Panc1 (cell line): ENCODE results near the gene ADAM12. TPM values are rescaled to one million over a fixed set of nuclear protein-coding genes. Genes with fewer than 3 reads are reported as not detected.

ENCODE experiments used
- ATAC-seq: fragments of 200-7000 bp; cut with Tn5 transposase; 2 replicates; pipeline ENCODE4 v1.9.1; 2020; ENCODE audit warnings: mild to moderate bottlenecking, moderate library complexity
- BruUV-seq: library from RNA; stranded (reverse); fragments of 400-500 nt; replicated peaks from 2 replicates; lab custom pipeline; 2021; lab: Mats Ljungman, UMichigan
- CTCF ChIA-PET: fragments of 300-600 bp; sonication (Branson Sonifier 250); formaldehyde crosslinking; loops from one replicate; lab custom pipeline; 2022; ENCODE audit warnings: antibody characterized with exemption; lab: Charles Lee
- POLR2A ChIA-PET: fragments of 300-600 bp; sonication (Branson Sonifier 250); formaldehyde crosslinking; loops from one replicate; lab custom pipeline; 2022; ENCODE audit warnings: antibody characterized with exemption; lab: Charles Lee
- DNase-seq: peaks from one replicate; pipeline ENCODE4 v3.0.0-alpha.2; 2010; ENCODE audit warnings: low read depth, low spot score
- H3K27ac ChIP-seq: 2 replicates; pipeline ENCODE4 v1.5.1; 2011; ENCODE audit warnings: mild to moderate bottlenecking, low read length, inconsistent platforms
- H3K27me3 ChIP-seq: fragments of 200-500 bp; sonication (Bioruptor generic); 2 replicates; pipeline ENCODE4 v1.6.0; 2014; ENCODE audit warnings: low read length, inconsistent platforms; ENCODE audit not compliant: control insufficient read depth, insufficient read depth
- H3K36me3 ChIP-seq: fragments of 200-500 bp; sonication (Bioruptor generic); 2 replicates; pipeline ENCODE4 v1.5.1; 2014; ENCODE audit warnings: inconsistent platforms, mild to moderate bottlenecking, low read length, moderate library complexity; ENCODE audit not compliant: control insufficient read depth, insufficient read depth
- H3K4me1 ChIP-seq: 2 replicates; pipeline ENCODE4 v1.5.1; 2011; ENCODE audit warnings: inconsistent platforms, mild to moderate bottlenecking, low read length, moderate library complexity; ENCODE audit not compliant: control insufficient read depth, insufficient read depth
- H3K4me3 ChIP-seq, 2 experiments: 2 replicates each; pipeline ENCODE4 v1.5.1; 2011 to 2012; ENCODE audit warnings: low read depth in 2 of 2, low read length in 2 of 2, mild to moderate bottlenecking in 2 of 2, inconsistent platforms in 1 of 2, moderate library complexity in 1 of 2
- H3K9me3 ChIP-seq: fragments of 200-500 bp; sonication (Bioruptor generic); 2 replicates; pipeline ENCODE4 v1.5.1; 2014; ENCODE audit warnings: low read depth, mild to moderate bottlenecking, inconsistent platforms, low read length, moderate library complexity; ENCODE audit not compliant: control insufficient read depth, insufficient read depth
- CTCF ChIP-seq: fragments of 450-650 bp; IDR thresholded peaks from 2 replicates; pipeline ENCODE4 v1.5.1; 2017; ENCODE audit warnings: mild to moderate bottlenecking
- POLR2AphosphoS5 ChIP-seq: IDR thresholded peaks from 2 replicates; pipeline ENCODE4 v1.6.1; 2012; ENCODE audit warnings: mild to moderate bottlenecking, low read depth, low read length, moderate library complexity
- SIN3A ChIP-seq: IDR thresholded peaks from 2 replicates; pipeline ENCODE4 v1.6.1; 2012; ENCODE audit warnings: low read depth, mild to moderate bottlenecking, low read length, moderate library complexity, borderline replicate concordance; ENCODE audit not compliant: insufficient read depth
- TCF7L2 ChIP-seq: IDR thresholded peaks from 2 replicates; pipeline ENCODE4 v1.6.1; 2011; ENCODE audit warnings: mild to moderate bottlenecking, low read depth, low read length, inconsistent platforms
- in situ Hi-C: cut with HindIII; loops from 2 replicates; pipeline ENCODE4 v1.10.0; 2016; ENCODE audit warnings: low sequenced_read_pairs, low pct_unique_long_range_greater_than_20kb
- intact Hi-C: fragments of 100-400 bp; cut with micrococcal nuclease; formaldehyde crosslinking; loops from one replicate; pipeline ENCODE4 v1.10.0; 2022; ENCODE audit not compliant: unreplicated experiment
- total RNA-seq: library from RNA; stranded (reverse); gene quantifications from one replicate; pipeline ENCODE4 v1.2.1, GENCODE V29; 2021; ENCODE audit not compliant: unreplicated experiment
- TF ChIP-seq, protein P1 (sequence below), 2 experiments: IDR thresholded peaks; 2 replicates each; pipeline ENCODE4 v1.6.1; 2011 to 2012; ENCODE audit warnings: low read depth in 2 of 2, control low read depth in 1 of 2, low read length in 1 of 2, mild to moderate bottlenecking in 1 of 2, moderate library complexity in 1 of 2; ENCODE audit not compliant: insufficient read depth in 1 of 2

The ADAM12 gene
- total RNA-seq, 1 experiment from 2014 or later = 0.10 TPM

DNA sequence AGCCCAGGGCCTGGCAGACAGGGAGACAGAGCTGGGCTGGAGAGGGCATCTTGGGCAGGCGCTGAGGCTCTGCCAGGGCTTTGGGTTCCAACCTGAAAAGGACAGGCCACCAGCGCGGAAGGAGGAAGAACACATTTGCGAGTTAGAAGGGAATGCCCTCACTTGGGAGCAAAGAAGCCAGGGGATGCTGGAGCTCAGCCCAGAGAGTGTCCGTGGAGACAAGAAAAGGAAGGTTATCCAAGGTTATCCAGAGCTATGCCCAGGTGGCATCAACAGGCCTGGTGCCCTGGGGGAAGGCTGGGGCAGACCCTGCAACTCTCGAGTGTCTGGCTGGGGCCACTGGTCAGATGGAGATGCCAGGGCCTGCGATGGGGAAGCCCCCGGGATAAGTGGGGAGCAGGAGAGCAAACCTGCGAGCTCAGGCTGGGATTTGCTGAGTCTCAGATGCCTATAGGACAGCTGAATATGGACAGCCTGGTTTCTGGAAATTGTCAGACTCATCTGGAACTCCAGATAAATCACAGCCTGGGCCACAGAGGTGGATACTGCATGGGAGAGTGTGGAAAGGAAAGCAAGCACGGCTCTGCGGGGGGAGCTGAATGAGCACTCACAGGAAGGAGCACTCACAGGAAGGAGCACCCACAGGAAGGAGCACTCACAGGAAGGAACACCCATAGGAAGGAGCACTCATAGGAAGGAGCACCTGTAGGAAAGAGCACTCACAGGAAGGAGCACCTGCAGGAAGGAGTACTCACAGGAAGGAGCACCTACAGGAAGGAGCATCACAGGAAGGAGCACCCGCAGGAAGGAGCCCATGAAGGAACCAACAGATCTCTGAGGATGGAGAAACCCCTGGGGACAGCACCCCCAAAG is 152.1 kb downstream of the ADAM12 start:
- Histone ChIP-seq H3K9me3 (no peaks in the 10 kb centered on the region), H3K27ac (no peak overlapping the region), H3K4me1 (no peaks in the 10 kb centered on the region), H3K27me3 (no peaks in the 10 kb centered on the region), H3K4me3 (no peak overlapping the region), H3K36me3 (no peaks in the 10 kb centered on the region)
- CTCF ChIA-PET = no interaction called here
- no TSS peak for BruUV-seq
- TF ChIP-seq TCF7L2 (no peak), POLR2AphosphoS5 (no peak), SIN3A (no peak), CTCF (no peak)
- TF ChIP-seq, protein P1, sequence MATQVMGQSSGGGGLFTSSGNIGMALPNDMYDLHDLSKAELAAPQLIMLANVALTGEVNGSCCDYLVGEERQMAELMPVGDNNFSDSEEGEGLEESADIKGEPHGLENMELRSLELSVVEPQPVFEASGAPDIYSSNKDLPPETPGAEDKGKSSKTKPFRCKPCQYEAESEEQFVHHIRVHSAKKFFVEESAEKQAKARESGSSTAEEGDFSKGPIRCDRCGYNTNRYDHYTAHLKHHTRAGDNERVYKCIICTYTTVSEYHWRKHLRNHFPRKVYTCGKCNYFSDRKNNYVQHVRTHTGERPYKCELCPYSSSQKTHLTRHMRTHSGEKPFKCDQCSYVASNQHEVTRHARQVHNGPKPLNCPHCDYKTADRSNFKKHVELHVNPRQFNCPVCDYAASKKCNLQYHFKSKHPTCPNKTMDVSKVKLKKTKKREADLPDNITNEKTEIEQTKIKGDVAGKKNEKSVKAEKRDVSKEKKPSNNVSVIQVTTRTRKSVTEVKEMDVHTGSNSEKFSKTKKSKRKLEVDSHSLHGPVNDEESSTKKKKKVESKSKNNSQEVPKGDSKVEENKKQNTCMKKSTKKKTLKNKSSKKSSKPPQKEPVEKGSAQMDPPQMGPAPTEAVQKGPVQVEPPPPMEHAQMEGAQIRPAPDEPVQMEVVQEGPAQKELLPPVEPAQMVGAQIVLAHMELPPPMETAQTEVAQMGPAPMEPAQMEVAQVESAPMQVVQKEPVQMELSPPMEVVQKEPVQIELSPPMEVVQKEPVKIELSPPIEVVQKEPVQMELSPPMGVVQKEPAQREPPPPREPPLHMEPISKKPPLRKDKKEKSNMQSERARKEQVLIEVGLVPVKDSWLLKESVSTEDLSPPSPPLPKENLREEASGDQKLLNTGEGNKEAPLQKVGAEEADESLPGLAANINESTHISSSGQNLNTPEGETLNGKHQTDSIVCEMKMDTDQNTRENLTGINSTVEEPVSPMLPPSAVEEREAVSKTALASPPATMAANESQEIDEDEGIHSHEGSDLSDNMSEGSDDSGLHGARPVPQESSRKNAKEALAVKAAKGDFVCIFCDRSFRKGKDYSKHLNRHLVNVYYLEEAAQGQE (IDR thresholded peaks at IDR 0.05; ENCODE audit: insufficient read depth in 1 of 2, low read depth in 2 of 2, low read length in 1 of 2) = no peak
- in situ Hi-C loops (no loop called here), intact Hi-C loops (no loop called here)
- no peak for ATAC-seq
- DNase-seq = no peak
- POLR2A ChIA-PET = no interaction called here

DNA sequence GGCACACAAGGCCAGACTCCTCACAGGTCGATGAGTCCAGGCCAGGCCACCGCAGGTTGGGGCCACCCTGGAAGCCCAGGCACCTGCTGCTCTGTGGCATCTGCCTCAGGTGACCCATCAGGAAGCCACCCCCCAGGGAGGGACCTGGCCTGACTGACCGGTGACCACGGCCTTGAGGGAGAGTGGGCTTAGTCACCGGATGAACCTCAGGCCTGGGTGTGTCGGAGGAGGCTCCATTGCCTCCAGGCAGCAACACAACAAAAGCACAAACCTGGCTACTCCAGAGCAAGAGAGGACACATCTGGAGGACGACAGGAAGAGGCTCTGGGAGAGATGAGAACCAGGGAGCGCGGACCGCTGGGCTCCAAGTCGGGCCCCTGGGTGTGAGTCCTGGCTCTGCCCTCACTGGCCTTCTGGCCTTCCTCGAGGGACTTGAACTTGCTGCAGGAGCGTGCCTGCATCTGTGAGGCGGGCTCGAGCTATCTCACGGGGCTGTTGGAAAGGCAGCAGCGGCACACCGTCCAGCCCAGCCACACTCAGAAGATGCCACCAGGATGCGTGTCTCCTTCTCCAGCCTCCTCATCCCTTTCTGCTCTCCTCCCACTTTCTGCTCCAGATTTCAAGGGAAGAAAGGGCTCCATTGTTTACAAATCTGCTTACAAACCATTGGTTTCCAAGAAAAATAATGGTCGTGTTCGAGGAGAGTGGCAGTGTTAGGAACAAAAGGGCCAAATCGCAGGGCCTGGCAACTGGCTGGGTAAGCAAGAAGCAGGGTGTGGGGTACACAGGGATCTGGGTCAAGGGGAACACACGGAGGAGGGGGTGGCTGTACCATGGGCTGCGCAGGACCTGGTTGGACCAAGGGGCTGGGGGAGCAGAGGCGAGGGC is 152.9 kb downstream of the ADAM12 start:
- Histone ChIP-seq H3K27ac (no peak overlapping the region), H3K27me3 (no peaks in the 10 kb centered on the region), H3K4me1 (no peaks in the 10 kb centered on the region), H3K9me3 (no peaks in the 10 kb centered on the region), H3K4me3 (no peak overlapping the region), H3K36me3 (no peaks in the 10 kb centered on the region)
- ATAC-seq = no peak
- ChIA-PET POLR2A (no interaction called here), CTCF (no interaction called here)
- no TSS peak for BruUV-seq
- in situ Hi-C loops = no loop called here
- no peak for DNase-seq
- intact Hi-C loops = no loop called here
- no peak for TF ChIP-seq POLR2AphosphoS5
- TF ChIP-seq SIN3A = no peak
- TF ChIP-seq, protein P1 (IDR thresholded peaks at IDR 0.05; ENCODE audit: insufficient read depth in 1 of 2, low read depth in 2 of 2, low read length in 1 of 2) = no peak
- no peak for TF ChIP-seq CTCF
- no peak for TF ChIP-seq TCF7L2
